ENCODE measurements around the gene ACOT7. TPM values are rescaled to one million over a fixed set of nuclear protein-coding genes. Genes with fewer than 3 reads are reported as not detected.
A peak's percentile ranks its signal among the peaks of the same experiment; 100 is the strongest.

The ACOT7 gene
- total RNA-seq, 2 donors from 2014 or later, result 9.9 to 12.9 TPM

DNA sequence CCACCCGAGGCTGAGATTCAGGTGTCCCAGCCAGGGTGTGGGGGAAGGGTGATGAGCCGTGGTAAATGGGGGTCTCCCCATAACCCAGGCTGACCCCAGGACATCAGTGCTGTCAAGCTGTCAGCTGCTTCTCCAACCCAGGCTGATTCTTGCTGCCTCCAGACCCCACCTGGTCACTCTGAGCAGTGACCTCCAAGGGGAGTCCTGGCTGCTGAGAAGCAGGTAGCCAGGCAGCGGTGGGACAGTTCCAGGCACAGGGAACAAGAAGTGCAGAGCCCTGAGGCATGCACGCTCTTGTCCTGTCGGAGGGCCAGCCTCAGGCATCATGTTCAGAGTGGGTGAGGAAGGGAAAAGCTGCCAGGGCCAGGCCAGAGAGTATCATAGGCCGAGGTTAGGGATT, 32.1 kb upstream of the ACOT7 start:
- ATAC-seq (no peak), DNase-seq (no peak)
- intact Hi-C loops (cut with DNase I), result no loop called here

DNA sequence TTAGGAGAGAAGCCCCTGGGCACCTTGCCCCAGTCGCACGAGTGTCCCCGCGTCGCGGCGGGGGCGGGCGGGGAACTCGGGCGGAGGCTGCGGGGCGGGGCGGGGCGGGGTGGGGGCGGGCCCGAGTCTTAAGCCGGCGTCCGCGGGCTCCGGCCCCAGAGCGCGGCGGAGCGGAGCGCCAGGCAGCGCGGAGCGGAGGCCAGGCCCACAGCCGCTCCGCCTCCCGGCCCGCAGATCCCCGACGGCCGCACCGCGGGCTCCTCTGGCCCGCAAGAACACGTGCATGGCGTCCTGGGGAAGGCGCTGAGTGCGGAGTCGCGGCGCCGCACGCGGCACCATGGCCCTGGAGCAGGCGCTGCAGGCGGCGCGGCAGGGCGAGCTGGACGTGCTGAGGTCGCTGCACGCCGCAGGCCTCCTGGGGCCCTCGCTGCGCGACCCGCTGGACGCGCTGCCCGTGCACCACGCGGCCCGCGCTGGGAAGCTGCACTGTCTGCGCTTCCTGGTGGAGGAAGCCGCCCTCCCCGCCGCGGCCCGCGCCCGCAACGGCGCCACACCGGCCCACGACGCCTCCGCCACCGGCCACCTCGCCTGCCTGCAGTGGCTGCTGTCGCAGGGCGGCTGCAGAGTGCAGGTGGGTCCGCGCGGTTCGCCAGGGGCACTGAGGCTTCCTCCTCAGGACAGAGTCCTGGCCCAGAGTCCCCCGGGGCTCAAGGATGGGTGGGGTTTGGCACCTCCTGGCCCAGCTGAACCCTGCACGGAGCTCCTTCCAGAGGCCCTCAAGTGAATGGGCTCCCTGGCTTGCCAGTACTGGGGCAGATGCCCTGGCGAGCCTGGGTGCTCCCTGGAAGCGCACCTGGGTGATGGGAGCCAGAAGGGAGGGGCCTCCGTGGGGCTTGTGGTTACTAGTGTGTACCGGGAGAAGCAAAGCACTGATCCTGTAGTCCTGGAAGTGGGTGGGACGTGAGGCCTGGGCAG, 31.3 kb upstream of the ACOT7 start, which contains the start of gene ESPN:
Gene ESPN, plus strand, starts transcription at position 158 of the 975 bp plus-strand sequence. Its CDS starts 180 bp downstream, at position 338.
- DNase-seq (no peak), ATAC-seq (peak in 1 of 2 donors; percentile 39)
- intact Hi-C loops (cut with DNase I), result no loop called here

- ATAC-seq, result no peak
- no peak for DNase-seq
- intact Hi-C loops (cut with DNase I), result no loop called here
Measured at GRCh38 chr1:6424000-6424565, 30.5 kb upstream of the ACOT7 start.

DNA sequence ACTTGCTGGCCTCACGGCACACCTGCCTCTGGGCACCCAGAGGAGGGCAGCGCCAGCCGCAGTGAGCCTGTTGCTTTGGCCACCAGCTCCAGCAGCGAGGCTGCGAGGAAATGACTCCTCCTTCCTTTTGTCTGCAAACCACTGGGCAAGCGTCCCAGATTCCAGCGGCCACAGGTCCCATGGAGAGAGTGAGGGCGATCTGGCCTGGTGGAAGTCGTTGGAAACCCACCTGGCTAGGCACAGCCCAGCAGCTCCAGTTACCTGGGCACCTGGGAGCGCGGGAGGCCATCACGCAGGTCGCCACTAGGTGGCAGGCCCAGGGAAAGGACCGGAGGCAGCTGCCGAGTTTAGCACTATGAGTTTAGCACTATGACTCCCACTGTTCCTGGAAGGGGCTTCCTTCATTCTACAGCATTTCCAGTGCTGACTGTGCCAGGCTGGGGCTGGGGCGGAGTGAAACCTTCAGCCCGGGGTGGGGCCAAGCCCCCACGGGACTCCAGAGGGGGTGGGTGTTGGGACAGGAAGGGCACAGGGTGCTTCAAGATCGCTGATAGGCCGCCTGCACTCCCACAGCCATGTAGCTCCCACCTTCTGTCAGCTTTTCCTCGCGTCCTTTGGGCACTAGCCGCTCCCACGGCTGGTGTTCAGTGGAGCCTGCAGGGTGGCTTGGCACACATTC, 29.9 kb upstream of the ACOT7 start:
- intact Hi-C loops (cut with DNase I), result no loop called here
- peak; percentile 19 to 41 for ATAC-seq

GRCh38 chr1:6421266-6421665, 27.7 kb upstream of the ACOT7 start:
- intact Hi-C loops (cut with DNase I), result no loop called here
- DNase-seq (no peak), ATAC-seq (no peak)

More for the DNA sequence above, 29.9 kb upstream of the ACOT7 start:
- no peak for DNase-seq

GRCh38 chr1:6420454-6421042, 27.0 kb upstream of the ACOT7 start:
- DNase-seq, result no peak
- no peak for ATAC-seq
- intact Hi-C loops (cut with DNase I), result no loop called here

DNA sequence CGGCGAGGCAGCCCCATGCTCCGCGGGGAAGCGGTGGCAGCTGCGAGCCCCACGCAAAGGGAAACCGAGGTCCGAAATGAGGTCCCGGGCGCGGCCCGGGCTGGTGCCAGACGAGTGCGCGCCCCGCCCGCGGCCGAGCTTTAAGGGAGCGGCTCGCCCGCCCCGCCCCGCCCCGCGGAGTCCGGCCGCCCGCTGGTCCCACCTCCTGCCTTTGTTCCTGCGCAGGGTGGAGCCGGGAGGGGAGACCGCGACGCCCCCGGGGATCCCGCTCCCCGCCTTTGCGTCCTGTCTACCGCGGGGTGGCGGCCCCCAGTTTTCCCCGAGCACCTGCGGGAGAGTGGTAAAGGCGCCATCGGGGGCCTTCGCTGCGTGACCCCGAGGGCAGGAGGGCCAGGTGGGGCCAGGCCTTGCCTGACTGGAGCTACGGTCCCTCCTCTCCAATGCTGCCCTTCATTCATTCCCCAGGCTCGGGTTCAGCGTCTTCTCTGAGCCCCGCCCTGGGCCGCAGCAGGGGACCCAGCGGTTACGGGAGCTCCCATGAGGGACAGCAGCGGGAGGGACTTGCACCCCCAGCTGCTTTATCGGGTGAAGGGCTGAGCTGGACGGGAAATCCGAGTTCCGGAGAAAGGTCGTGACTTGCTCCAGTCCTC, 26.4 kb upstream of the ACOT7 start, which contains the start of gene HES2:
Gene HES2, minus strand, starts transcription at position 116 of the 650 bp plus-strand sequence. Its CDS starts 99 bp downstream, at position 17.
- peak; percentile 50 for DNase-seq
- peak; percentile 23 to 63 for ATAC-seq
- intact Hi-C loops (cut with DNase I), result no loop called here

GRCh38 chr1:6419397-6419803, 25.8 kb upstream of the ACOT7 start:
- ATAC-seq (no peak), DNase-seq (no peak)
- intact Hi-C loops (cut with DNase I), result no loop called here

- no peak for DNase-seq
- no peak for ATAC-seq
- intact Hi-C loops (cut with DNase I), result no loop called here
Measured at GRCh38 chr1:6418668-6419396, 25.3 kb upstream of the ACOT7 start.

DNA sequence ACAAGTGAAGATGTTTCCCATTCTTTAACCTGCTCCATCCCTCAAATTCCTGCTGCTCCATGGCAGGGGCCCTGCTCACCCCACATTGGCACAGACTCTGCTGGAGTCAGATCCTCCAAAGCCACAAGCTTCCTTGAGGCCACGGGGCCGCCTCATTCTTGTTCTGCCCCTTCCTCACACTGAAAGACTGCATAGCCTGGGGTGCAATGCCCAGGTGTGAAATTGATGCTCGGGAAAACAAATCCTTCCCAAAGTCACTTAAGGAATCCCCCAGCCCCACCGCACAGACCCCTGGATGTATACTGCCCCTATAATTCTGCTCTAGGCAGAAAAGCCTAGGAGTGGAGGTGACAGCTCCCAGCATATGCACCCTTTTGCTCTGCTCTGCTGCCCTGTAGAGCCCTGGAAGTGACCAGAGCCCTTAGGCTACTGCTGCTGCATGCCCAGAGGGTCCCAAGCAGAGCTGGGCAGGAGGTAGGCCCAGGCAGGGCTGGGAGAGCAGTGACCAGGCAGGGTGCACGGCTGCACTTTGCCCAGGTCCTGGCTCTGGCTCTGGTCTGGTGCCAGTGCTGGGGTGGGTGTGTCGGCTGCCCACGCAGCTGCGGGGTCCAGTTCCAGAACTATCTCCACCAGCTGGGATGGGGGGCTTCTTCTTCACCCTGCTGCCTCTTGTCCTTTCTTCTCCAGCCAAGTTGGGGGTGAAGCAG, 24.5 kb upstream of the ACOT7 start:
- intact Hi-C loops (cut with DNase I), result no loop called here
- no peak for DNase-seq

DNA sequence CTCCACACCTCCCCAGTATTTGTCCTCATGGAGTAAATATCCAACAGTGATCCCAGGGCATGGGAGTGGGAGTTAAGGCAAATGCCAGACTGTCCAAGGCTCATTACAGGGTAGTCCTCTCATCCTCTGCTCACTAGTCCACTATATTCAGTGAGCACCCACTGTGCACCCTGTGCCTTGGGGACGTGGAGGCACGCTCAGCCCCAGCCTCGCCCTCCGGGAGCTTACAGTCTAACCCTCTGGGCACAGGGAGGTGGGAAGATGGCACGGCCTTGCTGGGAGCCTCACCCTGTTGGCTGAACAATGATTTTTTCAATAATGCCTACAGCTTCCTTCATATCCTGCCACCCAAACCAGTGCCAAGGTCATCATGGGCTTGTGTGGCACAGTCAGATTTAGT, 23.3 kb upstream of the ACOT7 start:
- ATAC-seq (no peak), DNase-seq (no peak)
- intact Hi-C loops (cut with DNase I), result no loop called here

More for the DNA sequence above, 24.5 kb upstream of the ACOT7 start:
- ATAC-seq, result no peak

DNA sequence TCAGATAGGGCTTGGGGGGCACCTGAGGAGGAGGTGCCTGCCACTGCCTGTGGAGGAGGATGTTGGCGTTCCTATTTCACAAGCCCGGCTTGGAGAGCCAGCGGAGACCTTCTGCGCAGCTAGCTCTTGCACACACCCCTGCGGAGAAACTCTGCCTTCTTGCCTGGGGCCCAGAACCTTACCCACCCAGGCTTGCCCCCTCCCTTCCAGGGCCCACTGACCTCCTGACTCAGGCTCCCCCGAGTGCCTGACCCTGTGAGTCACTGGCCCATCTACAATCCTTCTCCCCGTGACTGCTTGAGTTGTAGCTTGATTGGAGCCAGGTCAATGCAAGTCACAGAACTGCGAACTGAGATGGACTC, 22.7 kb upstream of the ACOT7 start:
- intact Hi-C loops (cut with DNase I), result no loop called here

GRCh38 chr1:6414881-6415626, 21.5 kb upstream of the ACOT7 start:
- intact Hi-C loops (cut with DNase I), result no loop called here
- no peak for DNase-seq
- no peak for ATAC-seq

More for the DNA sequence above, 22.7 kb upstream of the ACOT7 start:
- DNase-seq (no peak), ATAC-seq (no peak)

GRCh38 chr1:6414443-6414844, 20.9 kb upstream of the ACOT7 start:
- DNase-seq, result no peak
- ATAC-seq, result peak in 1 of 2 donors; percentile 21
- intact Hi-C loops (cut with DNase I), result no loop called here

DNA sequence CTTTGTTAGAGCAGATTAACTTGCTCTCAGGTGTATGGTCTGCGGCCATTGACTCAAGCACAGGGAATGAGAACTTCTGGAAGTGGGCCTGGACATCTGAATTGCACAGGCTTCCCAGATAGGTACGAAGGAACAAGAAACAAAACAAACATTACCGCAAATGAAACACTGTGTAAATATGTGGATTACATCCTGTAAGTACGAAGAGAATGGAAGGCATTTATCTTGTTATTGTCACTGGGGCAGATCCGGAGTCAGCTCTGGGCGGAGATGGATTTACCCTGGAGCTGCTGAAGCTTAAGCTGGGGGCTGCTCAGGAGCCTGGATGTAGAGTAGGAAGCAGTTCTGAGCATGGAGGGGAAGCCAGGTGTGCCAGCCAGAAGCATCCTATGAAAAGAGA, 19.3 kb upstream of the ACOT7 start:
- intact Hi-C loops (cut with DNase I), result no loop called here
- DNase-seq (no peak), ATAC-seq (no peak)

GRCh38 chr1:6410248-6410893, 16.8 kb upstream of the ACOT7 start:
- intact Hi-C loops (cut with DNase I), result no loop called here

More at GRCh38 chr1:6410248-6410893, 16.8 kb upstream of the ACOT7 start:
- DNase-seq (no peak), ATAC-seq (no peak)
